KBM-7 (cell line): ENCODE data around the gene ADAT3.
"Not testable (repeated sequence)": the region's sequence is repeated elsewhere in the genome, so short reads cannot be mapped to it uniquely, and the experiment has no call there.

Experiments used
- DNase-seq: peaks from one replicate; pipeline ENCODE4 v3.0.0-alpha.2; 2015
- in situ Hi-C: fragments of 300-500 bp; cut with MboI; formaldehyde crosslinking; loops from 2 replicates; pipeline ENCODE4 v1.14.3; 2020; ENCODE audit warnings: low sequenced_read_pairs, low pct_unique_long_range_greater_than_20kb, mixed read lengths

The ADAT3 gene

DNA sequence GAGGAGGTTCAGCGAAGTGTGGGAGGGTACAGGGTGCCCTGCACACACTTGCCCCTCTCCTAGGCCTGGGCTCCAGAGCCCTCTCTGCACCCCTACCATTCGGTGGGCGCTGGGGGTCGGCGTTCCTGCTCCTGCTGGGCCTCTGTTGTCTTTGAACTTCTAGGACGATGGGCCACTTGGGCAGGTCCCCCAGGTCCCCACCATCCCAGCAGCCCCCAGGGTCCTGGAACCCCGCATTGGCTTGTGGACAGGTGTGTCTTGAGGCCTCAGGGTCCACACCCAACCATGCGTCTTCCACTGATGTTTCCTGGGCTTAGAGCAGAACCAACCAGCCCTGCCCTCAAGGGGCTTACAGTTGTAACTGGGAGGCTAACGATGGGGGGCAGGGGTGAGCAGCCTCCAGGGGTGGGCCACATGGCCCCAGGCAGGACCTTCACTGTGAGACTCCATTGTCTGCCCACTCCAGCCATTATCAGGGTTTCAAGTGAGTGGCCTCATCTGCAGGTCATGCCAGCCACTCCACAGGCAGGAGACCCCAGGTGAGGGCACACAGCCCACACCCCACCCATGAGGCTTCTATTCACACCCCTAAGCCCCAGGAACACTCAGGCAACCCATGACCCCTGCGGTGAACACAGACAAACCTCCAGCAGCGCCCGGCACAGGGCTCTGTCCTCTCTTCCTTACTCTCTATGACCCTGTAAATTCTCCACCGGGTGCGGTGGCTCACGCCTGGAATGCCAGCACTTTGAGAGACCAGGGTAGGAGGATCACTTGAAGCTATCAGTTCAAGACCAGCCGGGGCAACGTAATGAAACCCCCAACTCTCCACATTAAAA is 39.8 kb upstream of the ADAT3 start:
- in situ Hi-C loops: no loop called here
- no peak for DNase-seq

DNA sequence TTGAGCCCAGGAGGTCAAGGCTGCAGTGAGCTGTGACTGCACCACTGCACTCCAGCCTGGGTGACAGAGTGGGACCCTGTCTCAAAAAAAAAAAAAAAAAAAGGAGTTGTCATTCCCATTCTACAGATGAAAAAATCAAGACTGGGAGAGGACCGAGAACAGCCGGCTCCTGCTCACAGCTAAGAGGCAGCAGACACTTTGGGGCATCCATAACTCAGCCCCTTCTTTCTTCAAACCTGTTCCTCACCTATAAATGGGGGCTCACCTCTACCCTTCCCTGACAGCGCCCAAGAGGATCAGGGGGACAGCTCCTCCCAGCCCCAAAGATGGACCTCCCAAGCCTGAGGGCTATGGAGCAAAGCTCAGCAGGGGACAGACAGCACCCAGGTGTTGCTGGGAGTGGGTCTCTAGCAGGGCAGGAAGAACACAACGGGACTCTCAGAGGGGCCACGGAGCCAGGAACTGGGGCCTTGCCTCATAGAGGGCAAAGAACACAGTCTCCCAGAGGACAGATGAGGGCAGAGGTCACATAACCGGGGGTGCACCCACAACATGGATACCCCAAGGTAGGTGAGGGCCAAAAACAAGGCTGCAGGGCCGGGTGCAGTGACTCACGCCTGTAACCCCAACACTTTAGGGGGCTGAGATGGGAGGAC is 38.4 kb upstream of the ADAT3 start:
- in situ Hi-C loops: no loop called here

DNA sequence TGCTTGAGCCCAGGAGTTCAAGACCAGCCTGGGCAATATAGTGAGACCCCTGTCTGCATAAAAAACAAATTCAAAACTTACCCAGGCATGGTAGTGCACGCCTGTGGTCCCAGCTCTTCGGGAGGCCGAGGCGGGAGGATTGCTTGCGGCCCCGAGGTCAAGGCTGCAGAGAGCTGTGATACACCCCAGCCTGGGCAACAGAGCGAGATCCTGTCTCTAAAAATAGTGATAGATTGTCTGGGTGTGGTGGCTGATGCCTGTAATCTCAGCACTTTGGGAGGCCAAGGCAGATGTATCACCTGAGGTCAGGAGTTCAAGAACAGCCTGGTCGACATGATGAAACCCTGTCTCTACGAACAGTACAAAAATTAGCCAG is 37.9 kb upstream of the ADAT3 start:
- in situ Hi-C loops: no loop called here
- DNase-seq: no peak

More for the DNA sequence above, 38.4 kb upstream of the ADAT3 start:
- no peak for DNase-seq

DNA sequence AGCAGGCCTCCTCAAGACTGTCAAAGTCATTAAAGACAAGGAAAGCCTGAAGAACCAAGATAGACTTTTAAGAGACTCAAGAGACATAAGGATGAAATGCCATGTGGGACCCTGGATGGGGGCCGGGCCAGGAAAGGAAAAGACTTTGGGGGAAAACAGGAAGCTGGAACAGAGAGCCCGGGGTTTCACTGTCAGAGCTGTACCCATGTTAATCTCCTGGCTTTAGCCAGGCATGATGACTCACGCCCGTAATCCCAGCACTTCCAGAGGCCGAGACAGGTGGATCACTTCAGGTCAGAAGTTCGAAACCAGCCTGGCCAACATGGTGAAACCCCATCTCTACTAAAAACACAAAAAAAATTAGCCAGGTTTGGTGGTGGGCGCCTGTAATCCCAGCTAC is 36.2 kb upstream of the ADAT3 start:
- no peak for DNase-seq
- in situ Hi-C loops: no loop called here

DNA sequence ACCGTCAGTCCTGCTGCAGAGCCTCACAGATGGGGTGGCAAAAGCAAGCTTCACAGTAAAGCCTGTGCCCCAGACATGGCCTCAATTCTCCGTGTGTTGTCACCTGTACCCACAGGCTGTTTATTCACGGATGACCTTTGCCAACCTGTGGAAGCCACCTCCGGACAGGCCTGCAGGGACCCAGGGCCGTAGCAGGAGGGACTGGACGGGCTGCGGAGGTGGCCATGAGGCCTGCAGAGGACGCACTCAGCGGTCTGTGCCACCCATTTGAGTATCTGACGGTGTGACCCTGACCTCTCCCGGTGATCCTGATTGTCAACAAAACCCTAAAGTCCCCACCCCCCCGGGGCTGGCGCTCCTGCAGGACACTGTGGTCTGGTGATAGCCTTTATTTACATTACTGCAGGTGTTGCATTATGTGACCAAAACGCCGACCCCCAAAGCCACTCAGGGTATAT is 34.0 kb upstream of the ADAT3 start:
- no peak for DNase-seq
- in situ Hi-C loops: no loop called here

DNA sequence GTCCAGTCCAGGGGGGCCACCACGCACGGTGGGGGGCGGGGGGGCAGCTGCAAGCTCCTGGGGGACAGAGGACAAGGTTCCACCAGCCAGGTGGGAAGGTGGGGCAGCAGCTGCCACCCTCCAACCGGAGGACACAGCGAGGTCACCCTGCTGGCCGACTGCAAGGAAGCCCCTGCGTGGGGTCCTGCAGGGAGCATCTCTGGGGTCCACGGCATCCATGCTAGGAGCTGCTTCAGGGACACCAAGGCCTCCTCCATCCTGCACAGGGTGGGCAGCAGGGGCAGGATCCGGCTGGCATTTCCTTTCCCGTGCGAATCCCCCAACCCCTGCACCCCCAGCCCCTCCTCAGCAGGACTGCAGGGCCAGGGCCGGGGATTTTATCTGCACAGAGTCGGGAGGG is 33.6 kb upstream of the ADAT3 start:
- no peak for DNase-seq
- in situ Hi-C loops: no loop called here

DNA sequence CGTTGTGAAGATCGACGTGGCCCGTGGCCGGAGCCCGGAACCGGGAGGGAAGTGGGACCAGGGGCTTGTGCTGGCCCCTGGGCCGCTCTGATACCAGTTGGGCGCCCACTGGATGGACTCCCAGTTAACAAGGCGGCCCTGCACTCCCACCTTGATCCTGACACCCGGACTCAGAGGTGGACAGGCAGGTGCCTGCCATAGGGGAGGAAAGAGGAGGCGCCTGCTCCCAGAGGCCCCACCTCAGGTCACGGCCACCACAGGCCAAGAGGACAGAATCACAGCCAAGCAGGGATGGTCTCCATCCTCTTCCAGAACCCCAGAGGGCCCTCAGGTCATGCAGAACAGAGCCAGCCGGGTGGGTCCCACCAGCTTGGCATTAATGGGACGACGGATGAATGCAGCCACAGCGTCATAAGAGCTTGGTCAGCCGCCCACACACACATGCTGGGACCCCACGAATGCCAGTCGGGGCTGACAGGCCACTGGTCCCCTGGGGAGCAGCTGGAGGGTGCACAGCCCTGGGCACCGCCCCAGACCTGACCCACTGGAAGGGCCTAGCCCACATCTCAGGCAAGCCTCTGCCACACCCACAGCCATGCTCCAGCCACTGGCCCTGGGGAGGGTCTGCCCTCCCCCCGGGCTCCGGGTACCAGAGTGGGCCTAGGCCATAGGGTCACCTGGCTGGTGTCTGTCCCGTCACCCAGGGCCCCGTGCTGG is 32.2 kb upstream of the ADAT3 start:
- DNase-seq: no peak
- in situ Hi-C loops: no loop called here

DNA sequence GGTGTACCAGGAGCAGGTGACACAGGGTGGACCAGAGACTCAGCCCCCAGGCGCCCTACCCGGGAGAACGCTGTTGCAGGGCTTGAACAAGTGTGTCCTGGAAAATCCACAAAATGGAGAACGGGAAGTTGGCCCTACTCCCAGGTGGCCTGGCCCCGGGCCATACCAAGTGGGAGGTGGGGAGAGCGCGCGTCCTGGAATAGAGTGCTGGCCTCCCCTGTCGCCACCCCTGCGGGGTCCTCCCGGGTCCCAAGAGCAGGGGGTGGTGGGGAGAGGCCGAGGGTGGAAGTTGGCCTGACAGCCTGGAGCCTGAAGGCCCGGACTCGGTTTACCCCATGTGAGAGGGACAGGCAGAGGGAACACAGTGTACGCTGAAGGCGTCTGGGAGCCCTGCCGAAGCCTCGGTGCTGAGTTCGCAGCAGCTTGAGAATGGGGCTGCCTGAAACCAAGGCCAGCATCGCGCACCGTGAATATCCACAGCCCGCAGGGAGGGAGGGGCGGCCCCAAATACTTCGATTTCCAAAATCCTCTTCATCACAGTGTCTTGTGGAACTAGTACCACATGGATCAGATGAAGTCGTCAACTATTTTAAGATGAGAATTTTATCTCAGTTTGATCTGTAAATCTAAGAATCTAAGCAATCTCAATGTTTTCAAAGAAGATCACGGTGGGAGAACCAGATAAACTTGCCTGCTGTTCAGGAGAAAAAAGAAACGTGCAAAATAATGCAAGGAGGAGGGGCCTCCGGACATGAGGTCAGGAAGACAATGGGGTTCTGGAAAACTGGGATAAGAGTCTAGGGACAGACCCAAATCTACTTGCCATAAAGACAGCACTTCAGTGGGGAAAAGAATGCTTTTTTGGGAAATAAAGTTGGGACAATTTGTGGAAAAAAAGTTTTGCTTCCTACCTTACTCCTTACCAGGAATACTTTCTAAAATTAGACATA is 31.4 kb upstream of the ADAT3 start:
- in situ Hi-C loops: no loop called here
- DNase-seq: peak; percentile 80

DNA sequence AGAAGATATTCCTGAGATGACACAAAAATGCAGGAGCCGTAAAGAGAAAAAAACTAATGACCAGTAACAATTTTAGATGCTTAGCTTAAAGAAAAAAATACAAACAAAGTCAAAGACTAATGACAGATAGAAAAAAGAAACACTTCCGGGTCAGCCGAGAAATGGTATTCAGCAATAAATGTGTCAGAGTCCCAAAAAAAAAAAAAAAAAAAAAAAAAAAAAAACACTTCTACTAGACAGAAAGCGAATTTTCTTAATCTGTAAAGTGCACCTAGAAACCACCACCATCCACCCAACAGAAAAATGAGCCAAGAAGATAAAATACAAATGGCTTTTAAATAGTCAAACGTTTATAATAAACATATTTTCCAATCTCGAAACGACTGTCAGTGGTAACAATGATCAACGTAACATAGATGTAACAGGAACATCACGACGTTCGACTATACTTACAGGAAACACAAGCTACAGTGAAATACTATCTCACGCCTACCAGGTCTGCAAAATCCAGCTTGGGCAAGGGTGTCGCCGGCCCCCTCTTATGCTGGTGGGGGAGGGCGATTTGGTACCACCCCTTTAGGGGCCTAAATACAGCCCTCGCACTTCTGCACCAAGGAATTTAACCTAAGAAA is 30.5 kb upstream of the ADAT3 start:
- DNase-seq: peak; percentile 61

DNA sequence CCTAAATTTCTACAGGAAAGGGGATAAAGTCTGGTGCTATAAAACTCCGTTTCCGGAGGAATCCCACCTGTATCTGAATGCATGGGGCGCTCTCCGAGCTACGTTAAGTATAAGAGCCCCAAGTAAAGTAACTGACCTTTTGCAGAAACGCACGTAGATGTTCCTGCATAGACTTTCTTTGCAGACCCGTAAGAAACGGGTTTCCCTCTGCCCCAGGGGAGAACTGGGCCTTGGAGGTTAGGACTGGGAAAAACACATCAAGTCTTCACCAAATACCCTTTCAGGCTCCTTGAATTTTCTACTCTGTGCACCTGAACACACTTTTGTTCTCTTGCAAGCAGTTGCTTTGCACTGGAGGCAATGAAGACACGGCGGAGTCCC is 29.9 kb upstream of the ADAT3 start:
- in situ Hi-C loops: not testable (repeated sequence)
- DNase-seq: peak; percentile 49

More for the DNA sequence above, 30.5 kb upstream of the ADAT3 start:
- in situ Hi-C loops: no loop called here

DNA sequence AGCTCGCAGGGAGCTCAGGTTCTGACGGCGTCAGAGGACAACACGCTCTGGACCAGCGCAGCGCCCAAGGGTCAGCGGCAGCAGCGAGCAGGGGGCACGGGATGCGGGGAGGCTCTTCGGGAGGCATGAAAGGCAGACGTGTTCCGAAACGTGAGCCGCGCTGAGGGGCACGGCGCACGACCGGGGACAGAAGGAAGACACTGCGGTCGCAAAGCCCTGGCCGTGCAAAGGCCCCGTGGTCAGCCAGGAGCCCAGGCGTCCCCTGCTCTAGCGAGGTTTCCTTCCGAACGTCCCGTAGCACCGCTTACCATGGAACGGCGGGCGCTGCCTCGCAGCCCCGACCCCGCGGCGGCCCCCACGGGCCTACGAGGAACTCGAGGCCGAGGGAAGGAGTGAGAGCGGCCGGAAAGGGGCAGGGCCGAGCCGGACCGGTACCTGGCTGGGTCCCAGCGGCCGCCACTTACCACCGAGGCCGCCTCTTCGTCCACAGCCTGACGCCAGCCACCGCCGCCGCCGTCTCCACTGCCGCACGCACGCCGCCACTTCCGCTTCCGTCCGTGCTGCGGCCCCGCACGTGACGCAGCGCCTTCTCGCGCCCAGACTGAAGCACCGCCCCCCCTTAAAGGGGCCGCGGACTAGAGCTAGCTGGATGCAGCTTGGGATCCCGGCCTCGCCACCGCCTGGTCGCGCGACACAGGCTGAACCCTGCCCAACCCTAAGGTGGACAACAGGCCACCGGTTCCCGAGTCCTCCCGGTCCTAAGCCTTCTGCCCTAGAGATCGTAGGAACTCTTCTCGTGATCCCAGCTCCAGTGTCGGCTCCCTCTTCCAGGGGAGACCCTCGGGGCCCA is 29.3 kb upstream of the ADAT3 start:
- peak; percentile 96 for DNase-seq

DNA sequence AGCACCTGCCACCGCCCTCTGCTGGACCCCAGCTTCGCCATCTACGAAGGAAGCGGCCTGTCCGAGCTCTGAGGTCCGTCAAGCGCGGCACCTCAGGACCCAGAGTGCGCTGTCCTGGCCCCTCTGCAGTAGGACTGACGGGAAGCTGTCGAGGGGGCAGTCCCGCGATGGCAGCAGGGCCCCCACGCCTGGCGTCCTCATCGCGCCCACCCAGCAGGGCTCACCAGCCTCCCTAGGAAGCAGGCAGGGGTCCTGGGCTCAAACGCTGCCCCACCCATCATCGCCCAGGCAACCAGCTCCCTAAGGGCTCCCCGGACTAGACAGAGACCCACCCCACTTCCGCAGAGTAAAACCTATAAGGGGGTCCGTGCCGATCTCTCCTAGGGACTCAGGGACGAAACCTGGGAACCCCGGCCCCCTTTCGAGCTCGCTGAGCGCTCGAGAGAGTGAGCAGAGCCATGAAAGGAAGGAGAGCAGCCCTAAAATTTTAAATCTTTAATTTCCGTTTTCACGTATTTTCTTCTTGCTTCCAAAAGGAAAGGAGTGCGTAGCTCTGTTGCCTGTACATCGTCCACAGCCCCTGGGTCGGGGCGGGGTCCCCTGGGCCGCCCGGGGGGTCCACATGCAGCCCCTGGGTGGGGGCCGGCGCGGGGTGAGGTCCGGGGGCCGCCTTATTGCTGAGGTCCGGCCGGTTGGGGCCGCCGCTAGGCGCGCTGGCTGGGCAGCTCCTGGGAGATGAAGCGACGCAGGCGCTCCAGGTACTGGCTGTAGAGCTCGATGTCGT is 28.5 kb upstream of the ADAT3 start:
- in situ Hi-C loops, DNase-seq: not testable (repeated sequence)

More for the DNA sequence above, 29.3 kb upstream of the ADAT3 start:
- in situ Hi-C loops: no loop called here

DNA sequence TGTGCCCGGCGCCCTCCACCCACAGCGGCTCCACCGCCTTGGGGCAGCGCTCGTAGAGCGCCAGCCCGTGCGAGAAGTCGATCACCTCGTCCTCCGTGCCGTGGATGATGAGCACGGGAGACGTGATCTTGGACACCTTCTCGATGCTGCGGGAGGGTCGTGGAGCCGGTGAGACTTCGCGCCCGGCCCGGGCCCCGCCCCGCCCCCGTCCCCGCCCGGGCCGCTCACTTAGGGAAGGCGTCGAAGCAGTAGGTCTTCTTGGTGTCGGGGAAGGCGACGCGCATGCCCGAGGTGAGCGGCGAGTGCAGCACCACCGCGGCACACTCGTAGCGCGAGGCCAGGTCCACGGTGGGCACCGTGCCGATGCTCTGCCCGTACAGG is 27.9 kb upstream of the ADAT3 start:
- in situ Hi-C loops, DNase-seq: not testable (repeated sequence)

DNA sequence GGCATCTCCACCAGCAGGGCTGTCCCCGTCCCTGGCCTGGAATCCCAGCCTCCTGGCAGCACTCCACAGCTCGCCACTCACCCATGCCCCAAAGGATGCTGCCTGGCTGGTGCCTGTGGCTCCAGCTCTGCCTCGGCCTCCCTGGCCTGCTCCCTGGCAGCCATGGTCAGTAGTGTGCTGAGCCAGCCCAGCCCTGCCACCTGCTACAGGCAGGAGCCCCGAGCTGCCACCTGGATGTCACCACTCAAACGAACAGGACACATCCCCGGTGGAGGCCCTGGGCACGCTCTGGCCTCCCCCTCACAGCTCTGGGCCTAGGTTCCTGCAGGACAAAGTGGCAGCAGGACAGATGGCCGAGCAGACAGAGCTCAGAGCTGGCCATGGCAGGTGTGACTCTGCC is 26.6 kb upstream of the ADAT3 start:
- in situ Hi-C loops, DNase-seq: not testable (repeated sequence)

DNA sequence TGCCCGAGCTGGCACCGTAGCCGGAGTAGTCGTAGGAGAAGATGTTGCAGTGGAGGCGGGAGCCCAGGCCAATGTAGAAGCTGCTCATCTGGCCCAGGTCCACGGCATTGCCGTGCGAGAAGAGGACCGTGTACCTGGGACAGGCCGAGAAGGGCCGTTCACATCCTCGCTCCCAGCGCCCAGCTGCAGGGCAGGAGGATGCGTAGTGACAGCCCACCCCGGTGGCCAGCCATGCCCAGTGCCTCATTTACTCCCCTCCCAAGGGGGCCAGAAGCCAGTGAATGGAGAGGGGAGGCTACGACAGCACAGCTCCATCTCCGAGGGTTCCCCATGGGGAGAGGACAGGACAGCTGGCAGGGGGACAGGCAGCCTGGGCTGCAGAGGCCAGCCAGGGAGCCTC is 25.2 kb upstream of the ADAT3 start:
- in situ Hi-C loops, DNase-seq: not testable (repeated sequence)

DNA sequence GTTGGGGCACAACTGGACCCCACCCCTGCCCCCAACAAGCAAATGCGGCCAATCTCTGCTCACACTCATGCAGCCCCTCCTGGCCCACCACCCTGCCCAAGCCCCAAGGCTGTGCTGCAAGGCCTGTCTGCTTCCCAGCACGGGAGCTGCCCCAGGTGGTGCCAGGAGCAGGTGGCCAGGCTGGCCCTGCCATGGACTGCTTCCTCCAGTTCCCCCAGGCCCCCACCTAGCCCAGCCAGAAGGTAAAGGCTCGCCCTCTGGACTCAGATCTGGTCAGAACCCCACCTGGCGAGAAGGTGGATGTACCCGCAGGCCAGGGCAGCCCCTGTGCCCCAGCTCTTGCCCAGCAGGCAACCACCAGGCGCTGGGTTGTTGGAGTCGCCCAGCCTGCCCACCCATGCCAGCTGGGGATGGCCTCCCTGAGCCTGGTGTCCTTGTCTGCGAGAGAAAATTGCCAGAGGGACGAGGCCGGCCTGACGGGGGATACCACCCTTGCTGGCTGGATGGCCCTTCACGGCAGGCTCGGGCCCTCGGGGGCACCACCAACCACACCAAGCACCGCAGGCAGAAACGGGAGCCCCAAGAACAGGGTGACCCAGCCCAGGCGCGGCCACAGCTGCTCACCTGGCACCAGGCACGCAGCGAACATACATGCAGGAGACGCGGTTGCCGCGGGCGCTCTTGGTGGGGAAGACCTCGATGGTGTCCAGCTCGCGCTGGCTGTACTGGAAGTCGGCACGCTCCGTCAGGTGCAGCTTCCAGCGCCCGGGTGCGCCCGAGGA is 24.4 kb upstream of the ADAT3 start:
- no peak for DNase-seq
- in situ Hi-C loops: no loop called here
